ENCODE results near the gene LRRIQ1.

GRCh38 chr12:85155791-85156190 lies 119.6 kb downstream of the LRRIQ1 start:
- TF ChIP-seq ZNF776 (tag by site-specific recombination; IDR thresholded peaks at IDR 0.05; ENCODE audit: borderline replicate concordance) (no peak), ZNF768 (tag by site-specific recombination; IDR thresholded peaks at IDR 0.05) (no peak), KLF16 (tag by site-specific recombination; IDR thresholded peaks at IDR 0.05) (no peak), SP2 (tag by site-specific recombination; IDR thresholded peaks at IDR 0.05) (no peak), ZNF677 (tag by site-specific recombination; IDR thresholded peaks at IDR 0.05) (no peak), CTCF (tag by site-specific recombination; IDR thresholded peaks at IDR 0.05) (peak; percentile 39; the same call in 1 of the 2 replicates), RBAK (tag by site-specific recombination; IDR thresholded peaks at IDR 0.05) (no peak), ZSCAN16 (tag by site-specific recombination; IDR thresholded peaks at IDR 0.05) (no peak), REST (tag by site-specific recombination; IDR thresholded peaks at IDR 0.05) (no peak)
